Activated CD8-positive, alpha-beta memory T cell treated with anti-CD3 and anti-CD28 coated beads for 4 hours (primary cell): ENCODE measurements around the gene TAOK1.
"Not testable (repeated sequence)": the region's sequence is repeated elsewhere in the genome, so short reads cannot be mapped to it uniquely, and the experiment has no call there.

ENCODE experiments used
- DNase-seq, 2 donors: peaks; one replicate each; pipeline ENCODE4 v3.0.0-alpha.2; 2020; ENCODE audit warnings: low read depth in 2 of 2

The TAOK1 gene

DNA sequence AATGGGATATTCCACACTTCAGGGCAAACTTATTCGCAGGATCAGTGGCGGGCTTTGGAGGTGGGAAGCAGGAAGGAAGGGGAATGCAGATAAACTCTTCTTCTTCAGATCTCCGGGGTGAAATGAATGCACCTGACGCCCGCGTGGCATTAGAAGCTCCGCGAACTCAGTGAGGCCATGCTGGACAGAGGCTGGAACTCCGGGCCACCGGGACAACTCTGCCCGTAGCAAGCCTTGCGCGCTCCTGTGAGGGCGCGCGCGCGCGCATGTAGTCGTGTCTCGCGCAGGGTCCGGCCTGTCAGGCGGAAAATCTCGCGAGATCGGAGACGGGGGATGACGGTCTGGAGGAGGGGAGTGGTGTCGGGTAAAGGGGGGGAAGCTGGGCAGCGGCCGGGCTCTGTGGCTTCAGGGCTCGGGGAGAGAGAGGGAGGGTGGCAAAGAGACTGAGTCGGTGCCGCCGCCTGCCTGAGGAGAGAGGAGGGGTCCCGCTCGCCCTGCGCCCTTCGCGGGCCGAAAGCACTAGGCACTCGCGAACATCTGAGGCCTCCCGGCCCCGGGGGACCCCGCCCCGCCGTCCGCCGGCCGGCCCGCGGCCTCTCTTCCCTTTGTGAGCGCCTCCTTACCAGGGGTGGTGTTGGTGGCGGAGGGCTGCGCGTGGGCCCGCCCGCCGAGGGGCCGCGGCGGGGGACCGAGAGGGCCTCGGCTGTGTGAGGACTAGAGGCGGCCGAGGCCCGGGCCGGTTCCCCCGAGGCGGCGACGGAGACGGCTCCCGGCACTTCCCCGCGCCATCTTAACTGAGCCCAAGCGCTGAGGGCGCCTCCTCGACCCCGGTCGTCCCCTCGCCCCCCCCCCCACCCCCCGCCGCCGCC is at the start of gene TAOK1:
TAOK1 (plus strand) TSS at position 382 of the 869 bp plus-strand sequence. CDS start 61,186 bp downstream, outside the sequence.
- peak; percentile 96 to 97 for DNase-seq

DNA sequence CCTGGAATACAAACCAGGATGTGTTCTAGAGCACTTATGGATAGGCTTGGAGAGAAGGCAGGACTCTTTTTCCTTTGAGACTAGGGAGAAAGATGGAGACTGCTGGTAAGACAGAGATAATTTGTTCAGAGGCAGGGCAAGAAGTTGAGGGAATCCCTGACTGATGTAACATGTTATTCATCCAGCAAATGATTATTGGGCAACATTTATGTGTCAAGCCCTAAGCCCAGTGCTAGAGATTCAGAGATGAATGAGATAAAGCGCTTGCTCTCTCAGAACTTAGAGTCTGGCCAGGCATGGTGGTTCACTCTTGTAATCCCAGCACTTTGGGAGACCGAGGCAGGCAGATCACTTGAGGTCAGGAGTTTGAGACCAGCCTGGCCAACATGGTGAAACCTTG is 48.4 kb upstream of the TAOK1 start:
- no peak for DNase-seq

DNA sequence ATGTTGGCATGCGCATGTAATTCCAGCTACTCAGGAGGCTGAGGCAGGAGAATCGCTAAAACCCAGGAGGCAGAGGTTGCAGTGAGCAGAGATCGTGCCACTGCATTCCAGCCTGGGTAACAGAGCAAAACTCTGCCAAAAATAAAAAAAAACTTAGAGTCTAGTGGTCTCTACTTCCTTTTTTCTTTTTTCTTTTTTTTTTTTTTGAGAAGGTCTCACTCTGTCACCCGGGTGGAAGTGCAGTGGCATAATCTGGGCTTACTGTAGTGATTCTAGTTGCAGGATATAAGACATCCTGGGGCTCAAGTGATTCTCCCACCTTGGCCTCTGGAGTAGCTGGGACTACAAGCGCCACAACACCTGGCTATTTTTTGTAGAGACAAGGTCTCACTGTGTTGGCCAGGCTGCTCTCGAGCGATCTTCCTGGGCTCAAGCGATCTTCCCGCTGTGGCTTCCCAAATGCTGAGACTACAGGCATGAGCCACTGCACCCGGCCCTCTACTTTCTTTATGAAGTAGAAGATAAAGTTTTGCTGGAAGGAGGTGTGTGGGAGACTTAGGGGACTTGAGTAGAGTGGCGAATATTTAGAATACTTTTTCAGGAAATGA is 47.9 kb upstream of the TAOK1 start:
- no peak for DNase-seq

DNA sequence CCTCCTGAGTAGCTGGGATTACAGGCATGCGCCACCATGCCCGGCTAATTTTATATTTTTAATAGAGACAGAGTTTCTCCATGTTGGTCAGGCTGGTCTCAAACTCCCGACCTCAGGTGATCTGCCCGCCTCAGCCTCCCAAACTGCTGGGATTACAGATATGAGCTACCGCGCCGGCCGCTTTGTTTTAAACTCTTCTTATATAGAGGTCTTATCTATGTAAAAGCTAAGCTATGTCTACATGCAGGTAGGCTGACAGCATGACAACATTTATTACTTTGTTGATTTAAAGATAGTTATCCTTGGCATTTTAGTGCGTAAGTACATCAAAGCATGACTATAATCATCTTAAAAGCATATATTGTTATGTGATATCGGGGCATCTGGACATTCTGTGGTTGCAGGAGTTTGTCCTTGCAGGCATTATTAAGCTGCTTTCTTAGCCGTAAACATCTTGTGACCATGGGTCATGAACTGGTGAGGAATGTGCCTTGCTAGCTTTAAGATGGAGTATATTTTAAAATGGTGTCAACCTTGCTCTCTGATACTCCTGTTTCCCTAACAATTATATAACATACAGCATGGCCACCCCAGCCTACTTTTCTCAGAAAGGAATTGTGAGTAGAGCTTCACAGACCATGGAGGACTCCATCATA is 45.8 kb upstream of the TAOK1 start:
- no peak for DNase-seq

DNA sequence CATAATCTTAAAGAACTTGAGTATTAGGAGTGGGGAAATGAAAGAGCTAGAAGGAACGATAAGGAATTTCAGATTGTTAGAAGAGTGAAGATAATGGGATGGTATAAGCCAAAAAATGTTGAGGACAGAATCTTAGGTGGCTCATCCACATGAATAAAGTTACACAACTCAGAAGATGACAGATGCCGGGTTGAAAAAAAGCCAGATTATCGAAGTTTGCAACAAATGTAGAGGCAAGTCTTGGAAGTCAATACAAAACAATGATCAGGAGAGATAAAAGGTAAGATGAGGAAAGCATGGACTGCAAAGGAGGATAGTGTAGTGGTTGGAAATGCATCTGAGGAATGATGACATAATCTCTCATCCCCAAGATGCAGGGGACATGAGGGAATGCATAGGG is 45.1 kb upstream of the TAOK1 start:
- no peak for DNase-seq

DNA sequence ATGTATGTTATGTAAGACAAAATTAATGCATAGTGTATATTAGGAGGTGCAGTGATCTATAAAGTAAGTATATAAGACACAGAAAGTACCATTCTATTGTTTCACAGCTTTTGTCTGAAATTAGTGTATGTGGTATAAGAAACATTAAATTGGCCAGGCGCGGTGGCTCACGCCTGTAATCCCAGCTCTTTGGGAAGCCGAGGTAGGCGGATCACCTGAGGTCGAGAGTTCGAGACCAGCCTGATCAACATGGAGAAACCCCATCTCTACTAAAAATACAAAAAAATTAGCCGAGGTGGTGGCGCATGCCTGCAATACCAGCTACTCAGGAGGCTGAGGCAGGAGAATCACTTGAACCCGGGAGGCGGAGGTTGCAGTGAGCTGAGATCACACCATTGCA is 44.7 kb upstream of the TAOK1 start:
- DNase-seq, result not testable (repeated sequence)

DNA sequence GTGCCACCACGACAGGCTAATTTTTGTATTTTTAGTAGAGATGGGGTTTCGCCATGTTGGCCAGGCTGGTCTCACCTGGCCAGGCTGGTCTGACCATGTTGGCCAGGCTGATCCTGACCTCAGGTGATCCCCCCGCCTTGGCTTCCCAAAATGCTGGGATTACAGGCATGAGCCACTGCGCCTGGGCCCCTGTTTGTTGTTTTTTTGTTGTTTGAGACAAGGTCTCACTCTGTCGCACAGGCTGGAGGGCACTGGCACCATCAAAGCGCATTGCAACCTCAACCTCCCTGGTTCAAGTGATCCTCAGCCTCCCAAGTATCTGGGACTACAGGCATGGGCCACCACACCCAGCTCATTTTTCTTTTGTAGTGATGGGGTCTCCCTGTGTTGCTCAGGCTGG is 43.7 kb upstream of the TAOK1 start:
- DNase-seq, result no peak

DNA sequence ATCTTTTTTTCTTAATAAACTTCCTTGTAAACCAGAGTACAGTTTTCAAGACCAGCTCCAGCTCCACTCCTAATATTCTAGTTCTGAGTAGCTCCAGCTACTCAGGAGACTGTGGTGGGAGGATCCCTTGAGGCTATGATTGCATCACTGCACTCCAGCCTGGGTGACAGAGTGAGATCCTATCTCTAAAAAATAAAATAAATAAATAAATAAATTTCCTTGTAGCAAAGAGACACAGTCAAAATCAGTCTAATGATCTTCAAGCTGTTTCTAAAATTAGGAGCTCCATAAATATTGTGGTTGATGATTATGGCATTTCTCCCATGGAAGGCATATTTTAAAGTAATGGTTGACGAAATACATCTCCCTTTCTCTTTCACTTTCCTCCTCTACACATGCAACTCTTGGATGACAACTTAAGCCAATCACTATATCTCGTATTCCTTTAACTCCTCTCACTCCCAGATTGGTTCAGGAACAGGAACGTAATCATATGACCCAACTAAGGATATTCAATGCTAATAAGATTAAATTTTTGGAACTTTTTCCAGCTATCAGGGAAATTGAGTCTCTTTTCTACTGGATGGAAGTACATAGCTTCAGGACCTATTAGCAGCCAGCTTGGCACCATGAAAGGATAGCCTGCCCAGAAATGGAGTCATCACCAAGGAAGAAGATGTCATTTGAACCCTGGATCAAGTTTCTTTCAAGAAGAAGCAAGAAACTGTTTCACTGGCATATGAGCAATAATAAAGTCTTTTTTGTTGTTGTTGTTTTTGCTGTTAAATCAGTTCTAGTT is 42.1 kb upstream of the TAOK1 start:
- DNase-seq, result no peak

DNA sequence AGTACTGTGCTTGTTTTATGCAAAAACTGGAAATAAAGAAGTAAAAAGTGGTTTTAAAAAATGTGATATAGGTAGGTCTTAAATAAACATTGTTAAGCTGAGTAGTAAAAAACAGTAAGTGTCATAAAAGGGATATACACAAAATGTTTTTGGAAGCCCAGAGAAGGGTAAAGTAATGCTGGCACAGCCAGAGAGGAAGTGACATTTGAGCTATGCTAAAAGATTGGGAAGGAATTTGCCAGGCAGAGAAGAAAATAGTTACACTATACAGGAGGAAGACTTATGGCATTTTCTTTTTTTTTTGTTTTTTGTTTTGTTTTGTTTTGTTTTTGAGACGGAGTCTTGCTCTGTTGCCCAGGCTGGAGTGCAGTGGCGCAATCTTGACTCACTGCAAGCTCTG is 40.8 kb upstream of the TAOK1 start:
- DNase-seq, result no peak

DNA sequence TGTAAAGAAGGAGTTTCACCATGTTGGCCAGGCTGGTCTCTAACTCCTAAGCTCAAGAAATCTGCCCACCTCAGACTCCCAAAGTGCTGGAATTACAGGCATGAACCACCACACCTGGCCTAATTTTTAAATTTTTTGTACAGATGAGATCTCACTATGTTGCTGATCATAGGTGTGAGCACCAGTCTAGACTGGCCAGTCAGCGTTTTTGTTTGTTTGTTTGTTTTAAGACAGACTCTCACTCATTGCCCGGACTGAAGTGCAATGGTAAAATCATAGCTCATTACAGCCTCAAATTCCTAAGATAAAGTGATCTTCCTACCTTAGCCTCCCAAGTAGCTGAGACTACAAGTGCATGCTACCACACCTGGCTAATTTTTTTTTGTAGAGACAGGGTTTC is 38.0 kb upstream of the TAOK1 start:
- no peak for DNase-seq

DNA sequence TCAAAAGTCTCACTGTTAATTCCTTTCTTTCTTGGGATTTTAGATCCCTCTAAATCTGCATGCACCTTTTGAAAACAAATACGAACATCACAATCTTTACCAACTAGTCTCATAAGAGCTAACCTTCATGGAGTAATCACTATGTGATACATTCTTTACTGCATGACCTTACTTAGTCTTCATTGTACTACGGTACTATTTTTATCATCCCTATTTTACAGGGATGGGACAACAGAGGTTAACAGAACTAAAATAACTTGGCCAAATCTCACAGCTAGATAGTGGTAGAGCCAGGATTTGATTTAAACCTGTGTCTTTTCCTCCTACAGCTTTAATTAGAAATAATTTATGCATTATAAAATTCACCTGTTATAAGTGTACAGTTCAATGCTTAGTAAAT is 32.9 kb upstream of the TAOK1 start:
- no peak for DNase-seq

DNA sequence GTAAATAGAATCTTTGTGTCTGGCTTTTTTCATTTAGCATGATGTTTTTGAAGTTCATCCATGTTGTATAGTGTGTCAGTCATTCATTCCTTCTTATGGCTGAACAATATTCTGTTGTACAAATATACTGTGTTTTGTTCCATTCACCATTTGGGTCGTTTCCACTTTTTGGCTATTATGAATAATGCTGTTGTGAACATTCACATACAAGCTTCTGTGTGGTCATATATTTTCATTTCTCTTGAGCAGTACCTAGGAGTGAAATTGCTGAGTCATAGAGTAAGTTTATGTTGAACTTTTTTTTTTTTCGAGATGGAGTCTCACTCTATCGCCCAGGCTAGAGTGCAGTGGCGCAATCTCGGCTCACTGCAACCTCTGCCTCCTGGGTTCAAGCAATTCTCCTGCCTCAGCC is 32.3 kb upstream of the TAOK1 start:
- no peak for DNase-seq

DNA sequence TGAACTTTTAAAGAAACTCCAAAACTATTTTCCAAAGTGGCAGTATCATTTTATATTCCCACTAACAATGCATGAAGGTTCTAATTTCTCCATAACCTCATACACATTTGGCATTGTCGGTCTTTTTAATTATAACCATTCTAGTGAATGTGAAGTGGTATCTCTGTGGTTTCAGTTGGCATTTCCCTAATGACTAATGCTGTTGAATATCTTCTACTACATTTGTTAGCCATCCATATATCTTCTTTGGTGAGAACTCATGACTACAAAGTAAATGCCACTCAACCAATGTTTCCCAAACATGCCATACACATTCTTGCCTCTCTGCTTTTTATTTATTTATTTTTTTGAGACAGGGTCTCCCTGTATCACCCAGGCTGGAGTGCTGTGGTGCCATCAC is 31.7 kb upstream of the TAOK1 start:
- DNase-seq, result no peak

DNA sequence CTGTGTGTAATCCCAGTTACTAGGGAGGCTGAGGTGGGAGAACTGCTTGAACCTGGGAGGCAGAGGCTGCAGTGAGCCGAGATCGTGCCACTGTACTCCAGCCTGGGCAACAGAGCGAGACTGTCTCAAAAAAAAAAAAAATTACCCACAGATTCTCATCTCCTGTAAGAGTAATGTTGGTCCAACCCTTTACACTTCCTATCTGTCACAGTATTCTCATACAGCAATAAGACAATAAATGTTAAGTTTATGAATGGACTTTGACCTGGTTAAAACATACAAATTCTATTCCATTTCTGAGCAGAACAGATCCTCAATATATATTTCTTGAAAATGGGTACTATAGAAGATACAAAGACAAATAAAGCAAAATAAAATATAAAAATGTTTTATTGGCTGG is 30.4 kb upstream of the TAOK1 start:
- DNase-seq, result no peak

DNA sequence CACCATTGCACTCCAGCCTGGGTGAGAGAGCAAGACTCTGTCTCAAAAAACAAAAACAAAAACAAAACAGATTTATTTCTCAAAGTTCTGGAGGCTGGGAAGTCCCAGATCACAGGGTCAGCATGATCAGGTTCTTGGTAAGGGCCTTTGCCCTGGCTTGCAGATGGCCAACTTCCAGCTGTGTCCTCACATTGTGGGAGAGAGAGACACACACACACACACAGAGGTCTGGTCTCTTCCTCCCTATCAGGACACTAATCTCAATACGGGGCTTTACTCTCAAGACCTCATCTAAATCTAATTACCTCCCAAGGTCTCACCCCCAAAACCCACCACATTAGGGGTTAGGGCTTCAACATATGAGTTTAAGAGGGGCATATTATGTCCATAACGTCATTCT is 26.4 kb upstream of the TAOK1 start:
- no peak for DNase-seq

DNA sequence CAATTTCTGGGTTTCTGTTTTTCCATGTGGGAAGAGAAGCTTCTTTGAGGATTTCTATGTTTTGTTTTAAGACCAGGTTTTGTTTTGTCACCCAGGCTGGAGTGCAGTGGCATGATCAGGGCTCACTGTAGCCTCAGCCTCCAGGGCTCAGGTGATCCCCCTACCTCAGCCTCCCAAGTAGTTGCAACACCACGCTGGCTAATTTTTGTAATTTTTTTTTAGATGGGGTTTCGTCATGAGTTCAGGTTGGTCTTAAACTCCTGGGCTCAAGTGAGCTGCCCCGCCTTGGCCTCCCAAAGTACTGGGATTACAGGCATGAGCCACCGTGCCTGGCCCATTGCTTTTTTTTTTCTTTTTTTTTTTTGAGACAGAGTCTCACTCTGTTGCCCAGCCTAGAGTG is 25.5 kb upstream of the TAOK1 start:
- DNase-seq, result no peak

DNA sequence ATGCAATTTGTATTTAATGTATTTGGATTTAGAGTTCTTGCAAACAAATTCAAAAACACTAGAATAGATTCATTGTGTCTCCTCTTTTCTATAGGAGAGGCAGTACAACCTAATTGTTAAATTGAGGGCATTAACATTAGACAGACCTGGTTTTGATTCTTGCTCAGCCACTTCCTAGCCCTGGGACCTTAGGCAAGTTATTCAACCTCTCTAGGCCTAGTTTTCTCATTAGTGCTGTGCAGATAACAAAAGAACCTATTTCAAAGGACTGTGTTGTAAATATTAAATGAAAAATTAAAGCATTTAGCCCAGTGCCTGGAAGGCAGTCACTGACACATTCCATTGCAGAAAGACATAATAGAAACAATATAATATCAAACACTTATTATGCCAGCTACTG is 22.0 kb upstream of the TAOK1 start:
- no peak for DNase-seq

DNA sequence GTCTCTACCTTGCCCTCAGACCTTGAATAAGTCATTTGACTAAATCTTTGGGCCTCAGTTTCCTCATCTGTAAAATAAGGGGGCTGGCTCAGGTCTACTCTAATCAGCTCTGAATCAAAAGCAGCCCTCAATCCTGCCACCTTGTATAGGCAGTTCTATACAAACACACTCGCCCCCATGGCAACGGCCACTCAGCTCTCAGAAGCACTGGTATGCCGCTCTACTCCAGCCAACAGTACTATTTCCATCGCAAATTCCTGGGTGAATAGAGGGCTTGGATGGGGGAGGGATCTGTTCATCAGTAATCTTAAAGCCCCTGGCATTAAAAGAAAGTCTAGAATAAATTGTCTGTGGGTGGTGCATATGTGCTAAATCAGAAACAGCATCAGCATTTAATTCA is 21.2 kb upstream of the TAOK1 start:
- DNase-seq, result no peak

DNA sequence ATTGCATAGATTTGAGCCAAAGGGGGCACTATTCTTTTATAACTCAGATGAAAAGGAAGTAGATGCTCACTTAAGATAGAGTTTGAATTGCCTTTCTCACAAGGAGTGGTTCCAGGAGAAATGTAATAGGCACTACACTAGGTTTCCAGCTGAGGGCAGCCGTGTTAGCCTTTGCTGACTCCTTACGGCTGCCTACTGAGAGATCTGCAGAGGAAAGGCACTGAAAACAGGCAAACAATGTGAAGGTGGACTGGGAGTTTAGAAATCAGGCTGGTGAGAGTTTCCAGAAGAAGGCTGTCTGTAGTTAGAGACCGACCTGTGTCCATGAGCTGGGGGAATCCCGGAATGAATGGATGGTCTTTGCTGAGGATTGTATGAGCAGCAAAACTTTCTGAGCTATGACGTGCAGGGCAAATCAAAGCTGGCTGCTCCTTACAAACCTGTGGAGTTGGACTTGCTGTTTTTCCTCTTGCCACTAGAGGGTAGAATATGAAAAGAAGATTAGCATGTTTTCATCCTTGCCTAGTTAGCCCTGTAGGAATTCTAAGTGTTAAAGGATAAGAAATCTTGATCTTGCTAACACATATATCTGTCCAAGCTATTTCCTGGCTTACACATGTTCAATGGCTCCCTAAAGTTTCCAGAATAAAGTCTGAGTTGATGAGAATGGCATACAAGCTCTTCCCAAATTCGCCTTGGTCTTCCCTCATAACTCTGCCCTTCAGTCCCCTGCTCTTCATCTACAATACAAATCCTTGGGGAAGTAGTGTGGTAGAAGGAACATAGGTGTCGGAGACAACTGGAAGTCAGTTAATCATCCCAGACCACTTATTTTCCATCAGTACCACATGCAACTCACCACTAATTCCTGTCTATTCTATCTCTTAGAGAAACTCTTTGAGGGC is 20.1 kb upstream of the TAOK1 start:
- DNase-seq, result peak; percentile 4 to 26

DNA sequence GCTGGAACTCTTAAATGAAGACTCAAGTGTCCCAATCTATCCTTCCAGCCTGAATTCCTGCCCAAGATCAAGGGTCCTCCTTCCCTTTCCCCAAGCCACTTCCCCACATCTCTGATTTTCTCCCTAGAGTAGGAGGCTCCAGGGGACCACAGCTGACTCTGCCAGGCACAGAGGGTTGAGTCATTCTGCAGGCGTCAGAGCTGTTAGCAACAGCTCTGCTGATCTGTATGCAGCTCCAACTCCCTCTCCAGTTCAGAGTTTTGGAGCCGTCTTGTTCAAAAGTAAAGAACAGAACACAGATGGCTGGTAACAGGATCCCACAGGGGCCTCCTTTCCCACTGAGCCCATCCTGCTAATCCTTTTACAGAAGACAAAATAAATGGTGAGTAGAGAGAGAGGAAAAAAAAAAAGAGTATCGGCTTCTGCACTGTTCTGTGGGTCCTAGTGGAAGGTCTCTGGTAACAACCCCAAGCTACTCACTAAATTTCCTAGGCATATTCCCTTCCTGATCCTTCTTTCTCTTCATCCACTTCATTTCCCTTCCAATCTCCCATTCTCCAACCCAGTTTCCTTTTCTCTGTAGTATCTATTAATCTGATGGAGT is 13.4 kb upstream of the TAOK1 start:
- DNase-seq, result no peak

DNA sequence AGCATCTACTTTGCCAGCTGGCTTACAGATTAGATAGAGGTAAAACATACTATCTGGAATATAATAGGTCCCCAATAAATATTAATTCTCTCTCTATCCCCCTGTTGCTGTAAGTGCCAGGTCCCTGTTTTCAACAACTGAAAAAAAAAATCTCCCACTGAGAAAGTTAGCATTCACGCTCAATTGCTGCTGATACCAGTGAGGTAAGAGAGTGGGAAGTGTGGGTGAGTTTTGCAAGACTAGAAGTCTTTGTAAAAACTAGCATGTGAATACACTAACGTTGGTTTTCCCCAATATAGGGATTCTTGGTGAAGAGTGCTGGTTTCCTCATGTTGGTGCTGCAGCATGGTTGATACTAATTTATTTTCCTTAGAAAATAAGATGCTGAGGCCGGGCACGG is 11.7 kb upstream of the TAOK1 start:
- no peak for DNase-seq
